Gastroesophageal sphincter (tissue), 3 donors: ENCODE data around the gene TMEM165.

Source experiments
- EP300 ChIP-seq: sonication (generic); formaldehyde crosslinking; IDR thresholded peaks from one replicate; pipeline ENCODE4 v1.6.1; 2017; ENCODE audit warnings: antibody characterized with exemption, mild to moderate bottlenecking
- POLR2AphosphoS5 ChIP-seq: sonication (generic); formaldehyde crosslinking; IDR thresholded peaks from one replicate; pipeline ENCODE4 v1.6.1; 2017; ENCODE audit warnings: antibody characterized with exemption
- TF ChIP-seq, protein P1 (sequence below), 4 experiments: fragments of 200-600 bp in 2 of 4; fragments of 450-650 bp in 2 of 4; sonication (generic) in 1 of 4; IDR thresholded peaks; one replicate each; pipeline ENCODE4 v1.5.1; 2017 to 2019; ENCODE audit warnings: antibody characterized with exemption in 4 of 4, mild to moderate bottlenecking in 2 of 4, moderate library complexity in 2 of 4

- TF ChIP-seq POLR2AphosphoS5 (no peak), EP300 (no peak)
- TF ChIP-seq, protein P1, sequence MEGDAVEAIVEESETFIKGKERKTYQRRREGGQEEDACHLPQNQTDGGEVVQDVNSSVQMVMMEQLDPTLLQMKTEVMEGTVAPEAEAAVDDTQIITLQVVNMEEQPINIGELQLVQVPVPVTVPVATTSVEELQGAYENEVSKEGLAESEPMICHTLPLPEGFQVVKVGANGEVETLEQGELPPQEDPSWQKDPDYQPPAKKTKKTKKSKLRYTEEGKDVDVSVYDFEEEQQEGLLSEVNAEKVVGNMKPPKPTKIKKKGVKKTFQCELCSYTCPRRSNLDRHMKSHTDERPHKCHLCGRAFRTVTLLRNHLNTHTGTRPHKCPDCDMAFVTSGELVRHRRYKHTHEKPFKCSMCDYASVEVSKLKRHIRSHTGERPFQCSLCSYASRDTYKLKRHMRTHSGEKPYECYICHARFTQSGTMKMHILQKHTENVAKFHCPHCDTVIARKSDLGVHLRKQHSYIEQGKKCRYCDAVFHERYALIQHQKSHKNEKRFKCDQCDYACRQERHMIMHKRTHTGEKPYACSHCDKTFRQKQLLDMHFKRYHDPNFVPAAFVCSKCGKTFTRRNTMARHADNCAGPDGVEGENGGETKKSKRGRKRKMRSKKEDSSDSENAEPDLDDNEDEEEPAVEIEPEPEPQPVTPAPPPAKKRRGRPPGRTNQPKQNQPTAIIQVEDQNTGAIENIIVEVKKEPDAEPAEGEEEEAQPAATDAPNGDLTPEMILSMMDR (IDR thresholded peaks at IDR 0.05), result no peak
Measured at GRCh38 chr4:55386840-55387239, 8.9 kb upstream of the TMEM165 start.
